NCI-H146 (cell line): ENCODE measurements around the gene NR5A2.

ENCODE experiments used
- DNase-seq: peaks from one replicate; lab custom pipeline; 2025; lab: John Stamatoyannopoulos, UW

Gene NR5A2

GRCh38 chr1:200036619-200037270 lies 9.2 kb downstream of the NR5A2 start:
- DNase-seq: no peak

GRCh38 chr1:200037501-200037900 lies 10.0 kb downstream of the NR5A2 start:
- no peak for DNase-seq

- no peak for DNase-seq
Measured at GRCh38 chr1:200037904-200038303, 10.4 kb downstream of the NR5A2 start.

- DNase-seq: no peak
Measured at GRCh38 chr1:200038325-200038980, 10.9 kb downstream of the NR5A2 start.

GRCh38 chr1:200038981-200039848 lies 11.7 kb downstream of the NR5A2 start:
- no peak for DNase-seq

GRCh38 chr1:200039849-200040474 lies 12.5 kb downstream of the NR5A2 start:
- no peak for DNase-seq

GRCh38 chr1:200040481-200041138 lies 13.1 kb downstream of the NR5A2 start:
- DNase-seq: no peak

GRCh38 chr1:200041337-200042118 lies 14.0 kb downstream of the NR5A2 start:
- DNase-seq: no peak

GRCh38 chr1:200042119-200042551 lies 14.6 kb downstream of the NR5A2 start:
- DNase-seq: no peak

- no peak for DNase-seq
Measured at GRCh38 chr1:200042552-200043335, 15.2 kb downstream of the NR5A2 start.

GRCh38 chr1:200043336-200043668 lies 15.8 kb downstream of the NR5A2 start:
- no peak for DNase-seq

GRCh38 chr1:200046115-200046514 lies 18.6 kb downstream of the NR5A2 start:
- no peak for DNase-seq

GRCh38 chr1:200048244-200048643 lies 20.7 kb downstream of the NR5A2 start:
- no peak for DNase-seq

GRCh38 chr1:200049810-200050209 lies 22.3 kb downstream of the NR5A2 start:
- DNase-seq: no peak

GRCh38 chr1:200051620-200052019 lies 24.1 kb downstream of the NR5A2 start:
- no peak for DNase-seq

GRCh38 chr1:200053091-200053490 lies 25.6 kb downstream of the NR5A2 start:
- no peak for DNase-seq

- DNase-seq: no peak
Measured at GRCh38 chr1:200053646-200054045, 26.1 kb downstream of the NR5A2 start.

GRCh38 chr1:200058341-200058740 lies 30.8 kb downstream of the NR5A2 start:
- DNase-seq: no peak

GRCh38 chr1:200062143-200062542 lies 34.6 kb downstream of the NR5A2 start:
- DNase-seq: no peak

- no peak for DNase-seq
Measured at GRCh38 chr1:200072636-200073285, 45.3 kb downstream of the NR5A2 start.
